Measurements from ENCODE around the gene VANGL2.

VANGL2 gene

DNA sequence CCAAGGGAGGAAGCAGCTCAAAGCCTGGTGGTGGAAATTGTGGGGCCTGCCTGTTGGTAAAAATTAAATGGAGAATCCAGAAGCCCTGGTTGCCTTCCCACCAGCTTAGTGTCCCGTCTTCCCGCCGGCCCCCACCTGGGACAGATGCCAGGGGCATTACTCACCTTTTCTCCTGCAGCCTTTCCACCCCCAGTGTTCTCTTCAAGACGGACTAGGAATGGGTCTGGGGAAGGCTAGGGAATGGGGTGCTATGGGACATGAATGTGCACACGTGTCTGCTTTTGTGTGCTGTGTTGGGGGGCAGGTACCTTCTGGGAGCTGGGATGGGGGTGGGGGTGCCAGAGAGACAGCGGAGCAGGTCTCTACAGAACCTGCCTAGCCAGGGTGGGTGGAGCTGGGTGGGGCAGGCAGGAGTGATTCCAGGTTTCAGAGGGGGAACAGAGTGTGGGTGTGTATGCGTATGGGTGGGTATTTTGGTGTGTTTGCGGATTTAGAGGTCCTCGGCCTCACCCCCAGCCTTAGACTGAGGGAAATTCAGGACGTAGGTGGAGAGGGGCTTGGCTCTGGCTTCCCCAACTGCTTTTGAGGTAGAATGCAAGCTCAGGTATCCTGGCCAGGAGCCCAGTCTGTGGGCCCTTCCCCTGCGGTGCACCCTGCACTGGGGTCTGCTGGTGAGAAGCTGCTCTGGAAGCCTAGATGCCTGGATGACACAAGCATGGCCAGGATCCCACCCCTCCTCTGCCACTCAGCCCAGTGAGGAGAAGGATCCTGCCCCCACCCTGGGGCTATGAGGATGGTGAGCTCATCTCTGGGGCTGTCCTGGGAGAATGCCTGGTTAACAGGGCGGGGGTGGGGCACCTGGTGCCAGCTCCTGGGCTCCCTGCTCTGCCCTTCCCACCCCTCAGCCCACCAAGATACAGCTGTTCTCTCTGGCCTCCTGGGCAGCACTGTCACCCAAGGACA lies 7.8 kb downstream of the VANGL2 start:
- no peak overlapping the region for H3K9ac ChIP-seq (ENCODE audit: low read length)
- H3K4me2 ChIP-seq (ENCODE audit: low read length), result no peak overlapping the region
- TF ChIP-seq, protein P1, sequence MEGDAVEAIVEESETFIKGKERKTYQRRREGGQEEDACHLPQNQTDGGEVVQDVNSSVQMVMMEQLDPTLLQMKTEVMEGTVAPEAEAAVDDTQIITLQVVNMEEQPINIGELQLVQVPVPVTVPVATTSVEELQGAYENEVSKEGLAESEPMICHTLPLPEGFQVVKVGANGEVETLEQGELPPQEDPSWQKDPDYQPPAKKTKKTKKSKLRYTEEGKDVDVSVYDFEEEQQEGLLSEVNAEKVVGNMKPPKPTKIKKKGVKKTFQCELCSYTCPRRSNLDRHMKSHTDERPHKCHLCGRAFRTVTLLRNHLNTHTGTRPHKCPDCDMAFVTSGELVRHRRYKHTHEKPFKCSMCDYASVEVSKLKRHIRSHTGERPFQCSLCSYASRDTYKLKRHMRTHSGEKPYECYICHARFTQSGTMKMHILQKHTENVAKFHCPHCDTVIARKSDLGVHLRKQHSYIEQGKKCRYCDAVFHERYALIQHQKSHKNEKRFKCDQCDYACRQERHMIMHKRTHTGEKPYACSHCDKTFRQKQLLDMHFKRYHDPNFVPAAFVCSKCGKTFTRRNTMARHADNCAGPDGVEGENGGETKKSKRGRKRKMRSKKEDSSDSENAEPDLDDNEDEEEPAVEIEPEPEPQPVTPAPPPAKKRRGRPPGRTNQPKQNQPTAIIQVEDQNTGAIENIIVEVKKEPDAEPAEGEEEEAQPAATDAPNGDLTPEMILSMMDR (IDR thresholded peaks at IDR 0.05; ENCODE audit: low read depth, low read length), result no peak
- no peak for TF ChIP-seq EZH2phosphoT487 (IDR thresholded peaks at IDR 0.05; ENCODE audit: low read depth)
- no peaks in the 10 kb centered on the region for H3K36me3 ChIP-seq (replicated peaks; ENCODE audit: low read depth, low read length)
- H3K4me3 ChIP-seq (ENCODE audit: low read length), result no peak overlapping the region
- H3K79me2 ChIP-seq (ENCODE audit: low read length), result no peaks in the 10 kb centered on the region
- H2AFZ ChIP-seq (ENCODE audit: low read depth, low read length), result no peak overlapping the region
- peaks cover 15% of the 10 kb centered on the region for H3K27me3 ChIP-seq (ENCODE audit: low read depth, low read length)
- no peak overlapping the region for H3K27ac ChIP-seq (ENCODE audit: low read length)
- H4K20me1 ChIP-seq (ENCODE audit: insufficient read depth, low read length), result no peaks in the 10 kb centered on the region
- H3K4me1 ChIP-seq (ENCODE audit: low read length), result no peaks in the 10 kb centered on the region
- H3K9me3 ChIP-seq (ENCODE audit: insufficient read depth, low read length), result no peaks in the 10 kb centered on the region

DNA sequence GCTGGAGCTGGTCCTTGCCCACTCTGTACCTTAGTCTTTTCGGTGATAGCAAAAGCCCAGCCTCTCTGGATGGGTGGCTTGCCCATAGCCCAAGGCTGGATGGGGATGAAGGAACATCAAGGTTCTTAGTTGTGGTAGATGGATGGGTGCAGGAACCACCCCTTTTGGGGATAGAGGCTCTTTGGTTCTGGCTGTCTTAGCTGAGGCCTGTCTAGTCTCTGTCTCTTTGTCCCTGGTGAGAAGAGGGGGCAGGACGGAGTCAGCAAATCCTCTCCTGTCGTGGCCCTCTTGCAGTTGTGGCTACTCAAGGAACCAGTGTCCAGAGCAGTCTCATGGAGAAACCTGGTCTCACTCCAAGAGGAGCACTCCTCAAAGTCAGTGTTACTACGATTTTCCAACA lies 8.5 kb downstream of the VANGL2 start:
- Histone ChIP-seq H3K79me2 (ENCODE audit: low read length) (no peaks in the 10 kb centered on the region), H3K36me3 (replicated peaks; ENCODE audit: low read depth, low read length) (no peaks in the 10 kb centered on the region), H2AFZ (ENCODE audit: low read depth, low read length) (no peak overlapping the region), H3K4me1 (ENCODE audit: low read length) (no peaks in the 10 kb centered on the region), H3K27me3 (ENCODE audit: low read depth, low read length) (peaks cover 7% of the 10 kb centered on the region; the same call in 1 of the 2 replicates), H3K4me2 (ENCODE audit: low read length) (no peak overlapping the region), H3K9ac (ENCODE audit: low read length) (no peak overlapping the region), H3K9me3 (ENCODE audit: insufficient read depth, low read length) (no peaks in the 10 kb centered on the region), H4K20me1 (ENCODE audit: insufficient read depth, low read length) (no peaks in the 10 kb centered on the region), H3K4me3 (ENCODE audit: low read length) (no peak overlapping the region), H3K27ac (ENCODE audit: low read length) (no peak overlapping the region)
- no peak for TF ChIP-seq EZH2phosphoT487 (IDR thresholded peaks at IDR 0.05; ENCODE audit: low read depth)
- TF ChIP-seq, protein P1 (IDR thresholded peaks at IDR 0.05; ENCODE audit: low read depth, low read length), result no peak

DNA sequence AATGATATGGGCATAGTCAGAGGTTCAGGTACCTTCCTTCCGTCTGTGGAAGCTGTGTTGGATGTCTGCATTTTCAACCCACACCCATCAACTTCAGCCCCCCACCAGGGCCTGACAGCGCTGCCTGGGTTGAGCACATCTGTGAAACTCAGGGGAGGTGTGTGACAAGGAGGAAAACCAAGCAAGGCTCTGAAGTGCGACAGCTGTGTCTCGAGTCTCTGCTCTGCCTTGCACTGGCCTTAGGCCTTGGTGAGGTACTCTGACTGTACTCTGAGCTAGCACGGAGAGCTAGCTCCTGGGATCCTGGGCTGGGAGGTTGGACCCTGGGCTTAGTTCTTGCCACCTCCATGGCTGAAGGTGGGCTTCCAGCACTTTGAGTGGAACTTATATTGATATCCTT lies 9.1 kb downstream of the VANGL2 start:
- peaks cover under 1% of the 10 kb centered on the region; the same call in 1 of the 2 replicates for H3K27me3 ChIP-seq (ENCODE audit: low read depth, low read length)
- no peak overlapping the region for H3K9ac ChIP-seq (ENCODE audit: low read length)
- no peaks in the 10 kb centered on the region for H3K9me3 ChIP-seq (ENCODE audit: insufficient read depth, low read length)
- H2AFZ ChIP-seq (ENCODE audit: low read depth, low read length), result no peak overlapping the region
- no peaks in the 10 kb centered on the region for H3K79me2 ChIP-seq (ENCODE audit: low read length)
- no peak overlapping the region for H3K4me2 ChIP-seq (ENCODE audit: low read length)
- H3K27ac ChIP-seq (ENCODE audit: low read length), result no peak overlapping the region
- TF ChIP-seq, protein P1 (IDR thresholded peaks at IDR 0.05; ENCODE audit: low read depth, low read length), result no peak
- no peak for TF ChIP-seq EZH2phosphoT487 (IDR thresholded peaks at IDR 0.05; ENCODE audit: low read depth)
- no peak overlapping the region for H3K4me3 ChIP-seq (ENCODE audit: low read length)
- H3K4me1 ChIP-seq (ENCODE audit: low read length), result no peaks in the 10 kb centered on the region
- no peaks in the 10 kb centered on the region for H4K20me1 ChIP-seq (ENCODE audit: insufficient read depth, low read length)
- H3K36me3 ChIP-seq (replicated peaks; ENCODE audit: low read depth, low read length), result no peaks in the 10 kb centered on the region

DNA sequence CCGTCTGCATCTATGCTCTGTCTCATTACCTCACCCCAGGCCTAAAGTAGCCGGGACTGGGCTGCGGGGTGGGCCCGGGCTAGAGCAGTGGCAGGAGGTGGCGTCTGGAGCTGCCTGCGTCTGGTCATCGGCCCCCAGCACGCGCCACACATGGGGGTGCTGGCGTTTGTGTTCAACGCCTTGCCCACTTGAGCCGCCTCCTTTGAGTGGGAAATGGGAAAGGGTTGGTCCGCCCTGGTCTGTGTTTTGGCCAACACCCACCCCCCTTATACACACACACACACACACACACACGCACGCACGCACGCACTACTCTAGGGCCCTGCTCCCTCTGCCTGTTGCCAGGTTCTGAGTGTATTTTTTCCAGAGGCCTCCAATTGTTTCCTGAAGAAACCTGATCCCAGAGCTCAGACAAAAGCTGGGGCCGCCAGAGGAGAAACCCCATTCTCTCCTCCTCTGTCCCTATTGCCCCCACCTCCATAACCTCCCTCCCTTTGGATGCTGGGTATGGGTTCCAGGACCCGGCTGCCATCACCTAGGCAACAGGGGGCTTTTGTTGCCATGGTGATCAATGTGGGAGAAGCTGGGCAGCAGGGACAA lies 10.1 kb downstream of the VANGL2 start:
- Histone ChIP-seq H3K4me1 (ENCODE audit: low read length) (no peaks in the 10 kb centered on the region), H3K36me3 (replicated peaks; ENCODE audit: low read depth, low read length) (no peaks in the 10 kb centered on the region), H3K9ac (ENCODE audit: low read length) (no peak overlapping the region), H3K27ac (ENCODE audit: low read length) (no peak overlapping the region), H3K4me3 (ENCODE audit: low read length) (no peak overlapping the region), H3K79me2 (ENCODE audit: low read length) (no peaks in the 10 kb centered on the region), H3K4me2 (ENCODE audit: low read length) (no peak overlapping the region), H3K27me3 (ENCODE audit: low read depth, low read length) (no peaks in the 10 kb centered on the region), H2AFZ (ENCODE audit: low read depth, low read length) (no peak overlapping the region), H3K9me3 (ENCODE audit: insufficient read depth, low read length) (no peaks in the 10 kb centered on the region), H4K20me1 (ENCODE audit: insufficient read depth, low read length) (no peaks in the 10 kb centered on the region)
- TF ChIP-seq EZH2phosphoT487 (IDR thresholded peaks at IDR 0.05; ENCODE audit: low read depth), result no peak
- TF ChIP-seq, protein P1 (IDR thresholded peaks at IDR 0.05; ENCODE audit: low read depth, low read length), result no peak

Data from OCI-LY3 (cell line).